HG03097 (cell line): ENCODE measurements around the gene TASOR2.

Experiments used
- ATAC-seq: cut with Tn5 transposase; IDR thresholded peaks from one replicate; pipeline ENCODE4 v1.9.1; 2021; ENCODE audit not compliant: unreplicated experiment, low FRiP score

TASOR2 gene

GRCh38 chr10:5679606-5680005 is 5.0 kb upstream of the TASOR2 start:
- ATAC-seq = no peak

GRCh38 chr10:5681930-5682329 is 2.7 kb upstream of the TASOR2 start:
- ATAC-seq = no peak

GRCh38 chr10:5683065-5683464 is 1.6 kb upstream of the TASOR2 start:
- no peak for ATAC-seq

GRCh38 chr10:5684971-5685763 is 529 bp downstream of the TASOR2 start:
- peak; percentile 40 for ATAC-seq

GRCh38 chr10:5685764-5686240 is 1.2 kb downstream of the TASOR2 start:
- no peak for ATAC-seq

GRCh38 chr10:5688587-5688986 is 3.9 kb downstream of the TASOR2 start:
- no peak for ATAC-seq

- ATAC-seq = no peak
Measured at GRCh38 chr10:5691786-5692185, 7.1 kb downstream of the TASOR2 start.

- peak; percentile 63 for ATAC-seq
Measured at GRCh38 chr10:5692461-5693358, 8.1 kb downstream of the TASOR2 start.

GRCh38 chr10:5694573-5694972 is 9.9 kb downstream of the TASOR2 start:
- no peak for ATAC-seq

- ATAC-seq = no peak
Measured at GRCh38 chr10:5697342-5697741, 12.7 kb downstream of the TASOR2 start.

GRCh38 chr10:5698062-5698461 is 13.4 kb downstream of the TASOR2 start:
- no peak for ATAC-seq

- no peak for ATAC-seq
Measured at GRCh38 chr10:5708356-5708755, 23.7 kb downstream of the TASOR2 start.

GRCh38 chr10:5709865-5710264 is 25.2 kb downstream of the TASOR2 start:
- no peak for ATAC-seq

GRCh38 chr10:5710859-5711258 is 26.2 kb downstream of the TASOR2 start:
- ATAC-seq = no peak

- no peak for ATAC-seq
Measured at GRCh38 chr10:5711642-5712041, 27.0 kb downstream of the TASOR2 start.

- no peak for ATAC-seq
Measured at GRCh38 chr10:5719546-5719945, 34.9 kb downstream of the TASOR2 start.

GRCh38 chr10:5720182-5720581 is 35.5 kb downstream of the TASOR2 start:
- ATAC-seq = no peak

- no peak for ATAC-seq
Measured at GRCh38 chr10:5723692-5724091, 39.1 kb downstream of the TASOR2 start.

GRCh38 chr10:5730766-5731165 is 46.1 kb downstream of the TASOR2 start:
- ATAC-seq = no peak

GRCh38 chr10:5731559-5731958 is 46.9 kb downstream of the TASOR2 start:
- ATAC-seq = no peak

- ATAC-seq = no peak
Measured at GRCh38 chr10:5732141-5732540, 47.5 kb downstream of the TASOR2 start.
